ENCODE data around the gene PRR20G.

PRR20G gene

GRCh38 chr3:127265581-127265981 is 22.3 kb downstream of the PRR20G start:
- H3K4me1 ChIP-seq (ENCODE audit: insufficient read depth, low read length): no peaks in the 10 kb centered on the region
- no peak overlapping the region for H2AFZ ChIP-seq (ENCODE audit: low read depth, low read length)
- no peaks in the 10 kb centered on the region for H3K27me3 ChIP-seq (ENCODE audit: insufficient read depth, low read length)
- no peak overlapping the region for H3K4me3 ChIP-seq (ENCODE audit: low read length)
- H3K36me3 ChIP-seq (ENCODE audit: insufficient read depth, low read length): no peaks in the 10 kb centered on the region
- H3K9me3 ChIP-seq (ENCODE audit: low read length): no peaks in the 10 kb centered on the region

GRCh38 chr3:127264794-127265514 is 22.9 kb downstream of the PRR20G start:
- Histone ChIP-seq H3K4me1 (ENCODE audit: insufficient read depth, low read length) (no peaks in the 10 kb centered on the region), H2AFZ (ENCODE audit: low read depth, low read length) (no peak overlapping the region), H3K4me3 (ENCODE audit: low read length) (no peak overlapping the region), H3K36me3 (ENCODE audit: insufficient read depth, low read length) (no peaks in the 10 kb centered on the region), H3K27me3 (ENCODE audit: insufficient read depth, low read length) (peaks cover 3% of the 10 kb centered on the region), H3K9me3 (ENCODE audit: low read length) (no peaks in the 10 kb centered on the region)

- peaks cover 3% of the 10 kb centered on the region for H3K27me3 ChIP-seq (ENCODE audit: insufficient read depth, low read length)
- no peak overlapping the region for H2AFZ ChIP-seq (ENCODE audit: low read depth, low read length)
- H3K4me1 ChIP-seq (ENCODE audit: insufficient read depth, low read length): no peaks in the 10 kb centered on the region
- no peaks in the 10 kb centered on the region for H3K36me3 ChIP-seq (ENCODE audit: insufficient read depth, low read length)
- no peaks in the 10 kb centered on the region for H3K9me3 ChIP-seq (ENCODE audit: low read length)
- no peak overlapping the region for H3K4me3 ChIP-seq (ENCODE audit: low read length)
These were observed 23.6 kb downstream of the PRR20G start for GRCh38 chr3:127264292-127264691.

GRCh38 chr3:127263586-127264231 is 24.1 kb downstream of the PRR20G start:
- no peaks in the 10 kb centered on the region for H3K36me3 ChIP-seq (ENCODE audit: insufficient read depth, low read length)
- H3K4me1 ChIP-seq (ENCODE audit: insufficient read depth, low read length): no peaks in the 10 kb centered on the region
- no peak overlapping the region for H3K4me3 ChIP-seq (ENCODE audit: low read length)
- no peaks in the 10 kb centered on the region for H3K9me3 ChIP-seq (ENCODE audit: low read length)
- no peak overlapping the region for H2AFZ ChIP-seq (ENCODE audit: low read depth, low read length)
- peaks cover 3% of the 10 kb centered on the region for H3K27me3 ChIP-seq (ENCODE audit: insufficient read depth, low read length)

GRCh38 chr3:127263037-127263436 is 24.8 kb downstream of the PRR20G start:
- Histone ChIP-seq H3K9me3 (ENCODE audit: low read length) (no peaks in the 10 kb centered on the region), H3K27me3 (ENCODE audit: insufficient read depth, low read length) (peaks cover 3% of the 10 kb centered on the region), H3K4me3 (ENCODE audit: low read length) (no peak overlapping the region), H3K36me3 (ENCODE audit: insufficient read depth, low read length) (no peaks in the 10 kb centered on the region), H3K4me1 (ENCODE audit: insufficient read depth, low read length) (no peaks in the 10 kb centered on the region), H2AFZ (ENCODE audit: low read depth, low read length) (no peak overlapping the region)

- H3K27me3 ChIP-seq (ENCODE audit: insufficient read depth, low read length): peaks cover 3% of the 10 kb centered on the region
- H3K4me1 ChIP-seq (ENCODE audit: insufficient read depth, low read length): no peaks in the 10 kb centered on the region
- no peak overlapping the region for H3K4me3 ChIP-seq (ENCODE audit: low read length)
- H3K9me3 ChIP-seq (ENCODE audit: low read length): no peaks in the 10 kb centered on the region
- no peak overlapping the region for H2AFZ ChIP-seq (ENCODE audit: low read depth, low read length)
- H3K36me3 ChIP-seq (ENCODE audit: insufficient read depth, low read length): no peaks in the 10 kb centered on the region
These were observed 25.3 kb downstream of the PRR20G start for GRCh38 chr3:127262533-127262932.

- Histone ChIP-seq H3K27me3 (ENCODE audit: insufficient read depth, low read length) (peaks cover 3% of the 10 kb centered on the region), H2AFZ (ENCODE audit: low read depth, low read length) (no peak overlapping the region), H3K4me3 (ENCODE audit: low read length) (no peak overlapping the region), H3K36me3 (ENCODE audit: insufficient read depth, low read length) (no peaks in the 10 kb centered on the region), H3K4me1 (ENCODE audit: insufficient read depth, low read length) (no peaks in the 10 kb centered on the region), H3K9me3 (ENCODE audit: low read length) (no peaks in the 10 kb centered on the region)
These were observed 25.9 kb downstream of the PRR20G start for GRCh38 chr3:127261925-127262324.

GRCh38 chr3:127260826-127261555 is 26.9 kb downstream of the PRR20G start:
- no peak overlapping the region for H3K4me3 ChIP-seq (ENCODE audit: low read length)
- peaks cover 3% of the 10 kb centered on the region for H3K27me3 ChIP-seq (ENCODE audit: insufficient read depth, low read length)
- H3K36me3 ChIP-seq (ENCODE audit: insufficient read depth, low read length): no peaks in the 10 kb centered on the region
- H3K4me1 ChIP-seq (ENCODE audit: insufficient read depth, low read length): no peaks in the 10 kb centered on the region
- H3K9me3 ChIP-seq (ENCODE audit: low read length): no peaks in the 10 kb centered on the region
- H2AFZ ChIP-seq (ENCODE audit: low read depth, low read length): no peak overlapping the region

- no peaks in the 10 kb centered on the region for H3K9me3 ChIP-seq (ENCODE audit: low read length)
- H3K27me3 ChIP-seq (ENCODE audit: insufficient read depth, low read length): peaks cover 3% of the 10 kb centered on the region
- no peak overlapping the region for H3K4me3 ChIP-seq (ENCODE audit: low read length)
- no peaks in the 10 kb centered on the region for H3K4me1 ChIP-seq (ENCODE audit: insufficient read depth, low read length)
- no peak overlapping the region for H2AFZ ChIP-seq (ENCODE audit: low read depth, low read length)
- no peaks in the 10 kb centered on the region for H3K36me3 ChIP-seq (ENCODE audit: insufficient read depth, low read length)
These were observed 27.4 kb downstream of the PRR20G start for GRCh38 chr3:127260416-127260815.

- H3K4me1 ChIP-seq (ENCODE audit: insufficient read depth, low read length): no peaks in the 10 kb centered on the region
- no peak overlapping the region for H3K4me3 ChIP-seq (ENCODE audit: low read length)
- peaks cover 3% of the 10 kb centered on the region for H3K27me3 ChIP-seq (ENCODE audit: insufficient read depth, low read length)
- no peaks in the 10 kb centered on the region for H3K9me3 ChIP-seq (ENCODE audit: low read length)
- H3K36me3 ChIP-seq (ENCODE audit: insufficient read depth, low read length): no peaks in the 10 kb centered on the region
- no peak overlapping the region for H2AFZ ChIP-seq (ENCODE audit: low read depth, low read length)
These were observed 28.0 kb downstream of the PRR20G start for GRCh38 chr3:127259882-127260281.

GRCh38 chr3:127258733-127259132 is 29.1 kb downstream of the PRR20G start:
- Histone ChIP-seq H3K9me3 (ENCODE audit: low read length) (no peaks in the 10 kb centered on the region), H3K27me3 (ENCODE audit: insufficient read depth, low read length) (peaks cover 3% of the 10 kb centered on the region), H3K4me1 (ENCODE audit: insufficient read depth, low read length) (peaks cover 6% of the 10 kb centered on the region), H2AFZ (ENCODE audit: low read depth, low read length) (no peak overlapping the region), H3K36me3 (ENCODE audit: insufficient read depth, low read length) (no peaks in the 10 kb centered on the region), H3K4me3 (ENCODE audit: low read length) (no peak overlapping the region)

- Histone ChIP-seq H3K36me3 (ENCODE audit: insufficient read depth, low read length) (no peaks in the 10 kb centered on the region), H3K27me3 (ENCODE audit: insufficient read depth, low read length) (peaks cover 3% of the 10 kb centered on the region), H2AFZ (ENCODE audit: low read depth, low read length) (no peak overlapping the region), H3K9me3 (ENCODE audit: low read length) (no peaks in the 10 kb centered on the region), H3K4me3 (ENCODE audit: low read length) (no peak overlapping the region), H3K4me1 (ENCODE audit: insufficient read depth, low read length) (peaks cover 6% of the 10 kb centered on the region)
These were observed 30.5 kb downstream of the PRR20G start for GRCh38 chr3:127257351-127257750.

GRCh38 chr3:127256733-127257271 is 31.0 kb downstream of the PRR20G start:
- peaks cover 6% of the 10 kb centered on the region for H3K4me1 ChIP-seq (ENCODE audit: insufficient read depth, low read length)
- peaks cover 3% of the 10 kb centered on the region for H3K27me3 ChIP-seq (ENCODE audit: insufficient read depth, low read length)
- no peaks in the 10 kb centered on the region for H3K36me3 ChIP-seq (ENCODE audit: insufficient read depth, low read length)
- no peak overlapping the region for H3K4me3 ChIP-seq (ENCODE audit: low read length)
- H2AFZ ChIP-seq (ENCODE audit: low read depth, low read length): no peak overlapping the region
- no peaks in the 10 kb centered on the region for H3K9me3 ChIP-seq (ENCODE audit: low read length)
